Heart right ventricle (tissue), 16 donors: Measurements from ENCODE around the gene SLAMF9. TPM values are rescaled to one million over a fixed set of nuclear protein-coding genes. Genes with fewer than 3 reads are reported as not detected.

Experiments
- ATAC-seq, 8 donors: fragments of 200-7000 bp; cut with Tn5 transposase; one replicate each; pipeline ENCODE4 v1.9.1; 2020; ENCODE audit warnings: mild to moderate bottlenecking in 8 of 8, moderate library complexity in 8 of 8, moderate number of reproducible peaks in 1 of 8
- DNase-seq, 2 donors: peaks; one replicate each; pipeline ENCODE4 v3.0.0-alpha.2; 2020
- H3K27ac ChIP-seq, 10 donors: fragments of 200-600 bp; sonication (generic) in 2 of 10; one replicate each; pipeline versions ENCODE4 v1.5.0 to v1.8.0; 2020 to 2022; ENCODE audit warnings: mild to moderate bottlenecking in 3 of 10
- H3K27me3 ChIP-seq, 7 donors: fragments of 200-600 bp; one replicate each; pipeline ENCODE4 v1.8.0; 2021 to 2022; ENCODE audit warnings: mild to moderate bottlenecking in 2 of 7
- H3K36me3 ChIP-seq, 9 donors: fragments of 200-600 bp; sonication (generic) in 1 of 9; one replicate each; pipeline versions ENCODE4 v1.5.0 to v1.8.0; 2020 to 2022; ENCODE audit warnings: mild to moderate bottlenecking in 2 of 9
- H3K4me1 ChIP-seq, 9 donors: fragments of 200-600 bp; sonication (generic) in 1 of 9; one replicate each; pipeline versions ENCODE4 v1.5.0 to v1.8.0; 2020 to 2022; ENCODE audit warnings: mild to moderate bottlenecking in 4 of 9
- H3K4me3 ChIP-seq, 10 donors: fragments of 200-600 bp; sonication (generic) in 2 of 10; one replicate each; pipeline versions ENCODE4 v1.5.0 to v1.8.0; 2020 to 2022; ENCODE audit warnings: mild to moderate bottlenecking in 7 of 10, moderate library complexity in 2 of 10
- H3K9me3 ChIP-seq, 11 donors: fragments of 200-600 bp in 10 of 11; sonication (generic) in 2 of 11; one replicate each; pipeline versions ENCODE4 v1.5.0 to v1.8.0; 2013 to 2022; ENCODE audit warnings: mild to moderate bottlenecking in 2 of 11, control low read depth in 1 of 11, moderate library complexity in 1 of 11
- WGBS, 2 donors: extraction: QIAGEN DNeasy Blood & Tissue Kit; methylation state at CpG; one replicate each; pipeline ENCODE4 v1.1.7; 2013; ENCODE audit warnings: inconsistent platforms in 1 of 2; 5-methylcytosine and 5-hydroxymethylcytosine counted together
- intact Hi-C, 10 donors: fragments of 100-400 bp; cut with DNase I; formaldehyde crosslinking; loops; one replicate each; pipeline versions ENCODE4 v1.11.1 to v1.14.2; 2022
- polyA plus RNA-seq, 2 donors: library from polyadenylated mRNA; stranded (reverse); fragments of 200-250 nt; gene quantifications; one replicate each; pipeline ENCODE4 v1.2.3, GENCODE V29; 2013
- total RNA-seq, 10 donors: library from RNA; stranded (reverse); fragmentation: NEBNext Ultra II Directional in 3 of 10; extraction: Animal tissue kit (Norgen Biotek cat#: 25700) in 3 of 10; gene quantifications; one replicate each; pipeline versions ENCODE4 v1.2.1 to v1.2.4, GENCODE V29; 2021 to 2023
- TF ChIP-seq, protein P1 (sequence below), 9 donors: fragments of 200-600 bp; sonication (generic) in 2 of 9; IDR thresholded peaks; one replicate each; pipeline versions ENCODE4 v1.5.0 to v1.8.0; 2021 to 2022; ENCODE audit warnings: antibody characterized with exemption in 9 of 9, mild to moderate bottlenecking in 5 of 9, moderate library complexity in 1 of 9
- donor health status: Arrhythmogenic right ventricular cardiomyopathy.
- donor health status: ischemic (EF 13 %, LVEDD 7.1; RV severe dilation, severe dysfunction).
- donor health status: healthy with polysubstance abuse.
- donor health status: DM: no; HTN: yes; CAD: no.
- donor health status: DM: no; HTN: no; CAD: no.
- donor health status: ischemic (EF 25% LVEDD 6.9; RV normal size, moderate dysfunction).
- donor health status: ischemic (EF 25% LVEDD 5.7; RV mildly dilated, moderate dysfunction).
- donor health status: healthy.
- donor health status: DM: yes; HTN: yes; CAD: no.
- donor health status: Ischemic cardiomyopathy.
- donor health status: ischemic (EF 35%, LVEDD 5.7; RV mildly dilated, moderate dysfunction).
- donor health status: nonischemic (EF 11% LVEDD 7.7; RV severe dilation, severe dysfunction).
- donor health status: DM: yes; HTN: yes; CAD: no.
- donor health status: PGD.
- donor health status: ischemic (EF 29% LVEDD 5.4; RV normal size, mild dysfunction).
- donor health status: nonischemic (EF 23%, LVEDD 6.1; RV moderate dilation, normal function).

The SLAMF9 gene
- total and polyA plus RNA-seq, 12 donors, result 0.13 TPM; not detected in 11

DNA sequence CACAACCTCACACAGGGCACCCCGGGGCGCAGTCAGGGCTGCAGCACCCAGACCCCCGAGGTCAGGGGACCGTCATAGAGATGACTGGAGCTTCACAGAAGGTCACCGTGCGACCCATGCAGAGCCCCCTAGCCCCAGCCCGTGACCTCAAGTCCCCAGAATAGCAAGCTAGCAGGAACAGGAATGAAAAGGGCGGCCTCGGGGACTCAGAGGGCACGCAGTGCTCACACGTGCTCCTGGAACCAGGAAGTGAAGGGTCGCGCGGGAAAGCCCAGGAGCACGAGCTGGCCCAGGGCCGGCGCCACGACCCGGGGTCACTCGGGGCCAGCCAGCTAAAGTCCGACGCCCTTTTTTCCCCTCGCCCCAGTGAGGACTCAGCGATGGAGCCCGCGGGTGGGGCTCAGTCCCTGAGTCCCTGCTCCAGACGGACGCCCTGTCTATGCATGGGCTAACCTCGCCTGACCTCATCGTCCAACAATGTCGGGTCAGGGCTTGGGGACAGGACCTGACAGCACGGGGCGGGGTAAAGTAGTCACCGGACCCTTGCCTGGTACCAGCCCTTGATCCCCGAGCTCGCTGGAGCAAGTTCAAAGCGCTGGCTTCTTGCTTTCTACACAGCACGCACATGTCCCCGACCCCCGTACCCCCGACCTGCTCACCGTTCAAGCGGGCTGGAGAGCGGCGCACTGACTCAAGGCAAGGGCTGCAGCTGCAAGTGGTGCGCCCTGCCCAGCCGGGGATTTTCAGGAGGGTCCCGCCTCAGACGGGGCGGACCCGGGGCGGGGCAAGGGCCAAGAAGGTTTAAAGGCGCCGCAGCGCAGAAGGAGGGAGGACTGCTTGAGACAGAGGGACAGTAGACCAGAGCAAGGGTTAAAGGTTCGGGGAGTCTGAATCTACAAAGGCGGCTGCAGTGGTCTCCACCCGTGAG, 29.0 kb downstream of the SLAMF9 start, which contains the start of gene TAGLN2:
Gene TAGLN2 (minus strand): TSS at position 717 of the 928 bp plus-strand sequence. CDS start 4,998 bp downstream, outside the sequence.
- peaks cover 0 to 17% (median 5%) of the 10 kb centered on the region in 9 donors for H3K36me3 ChIP-seq
- H3K27ac ChIP-seq, result peak within 1 kb of the TSS; percentile 94 to 100 (median 98)
- H3K4me3 ChIP-seq, result peak within 1 kb of the TSS; percentile 67 to 97 (median 83)
- TF ChIP-seq, protein P1, sequence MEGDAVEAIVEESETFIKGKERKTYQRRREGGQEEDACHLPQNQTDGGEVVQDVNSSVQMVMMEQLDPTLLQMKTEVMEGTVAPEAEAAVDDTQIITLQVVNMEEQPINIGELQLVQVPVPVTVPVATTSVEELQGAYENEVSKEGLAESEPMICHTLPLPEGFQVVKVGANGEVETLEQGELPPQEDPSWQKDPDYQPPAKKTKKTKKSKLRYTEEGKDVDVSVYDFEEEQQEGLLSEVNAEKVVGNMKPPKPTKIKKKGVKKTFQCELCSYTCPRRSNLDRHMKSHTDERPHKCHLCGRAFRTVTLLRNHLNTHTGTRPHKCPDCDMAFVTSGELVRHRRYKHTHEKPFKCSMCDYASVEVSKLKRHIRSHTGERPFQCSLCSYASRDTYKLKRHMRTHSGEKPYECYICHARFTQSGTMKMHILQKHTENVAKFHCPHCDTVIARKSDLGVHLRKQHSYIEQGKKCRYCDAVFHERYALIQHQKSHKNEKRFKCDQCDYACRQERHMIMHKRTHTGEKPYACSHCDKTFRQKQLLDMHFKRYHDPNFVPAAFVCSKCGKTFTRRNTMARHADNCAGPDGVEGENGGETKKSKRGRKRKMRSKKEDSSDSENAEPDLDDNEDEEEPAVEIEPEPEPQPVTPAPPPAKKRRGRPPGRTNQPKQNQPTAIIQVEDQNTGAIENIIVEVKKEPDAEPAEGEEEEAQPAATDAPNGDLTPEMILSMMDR (IDR thresholded peaks at IDR 0.05), result no peak
- 0 to 1% methylated on average over 54 to 58 of the region's 58 CpGs for WGBS, 2 donors
- no peaks in the 10 kb centered on the region for H3K9me3 ChIP-seq
- DNase-seq (peak; percentile 93 to 94), ATAC-seq (peak; percentile 71 to 88 (median 80))
- intact Hi-C loops, result loop anchor here in 6 of 10 donors (2.0 to 10.0 kb wide), 5 partner anchors 33 to 73 kb away; no protein-coding TSS in a partner anchor
- H3K27me3 ChIP-seq, result no peaks in the 10 kb centered on the region
- peaks cover 8 to 49% (median 40%) of the 10 kb centered on the region in 9 donors for H3K4me1 ChIP-seq

DNA sequence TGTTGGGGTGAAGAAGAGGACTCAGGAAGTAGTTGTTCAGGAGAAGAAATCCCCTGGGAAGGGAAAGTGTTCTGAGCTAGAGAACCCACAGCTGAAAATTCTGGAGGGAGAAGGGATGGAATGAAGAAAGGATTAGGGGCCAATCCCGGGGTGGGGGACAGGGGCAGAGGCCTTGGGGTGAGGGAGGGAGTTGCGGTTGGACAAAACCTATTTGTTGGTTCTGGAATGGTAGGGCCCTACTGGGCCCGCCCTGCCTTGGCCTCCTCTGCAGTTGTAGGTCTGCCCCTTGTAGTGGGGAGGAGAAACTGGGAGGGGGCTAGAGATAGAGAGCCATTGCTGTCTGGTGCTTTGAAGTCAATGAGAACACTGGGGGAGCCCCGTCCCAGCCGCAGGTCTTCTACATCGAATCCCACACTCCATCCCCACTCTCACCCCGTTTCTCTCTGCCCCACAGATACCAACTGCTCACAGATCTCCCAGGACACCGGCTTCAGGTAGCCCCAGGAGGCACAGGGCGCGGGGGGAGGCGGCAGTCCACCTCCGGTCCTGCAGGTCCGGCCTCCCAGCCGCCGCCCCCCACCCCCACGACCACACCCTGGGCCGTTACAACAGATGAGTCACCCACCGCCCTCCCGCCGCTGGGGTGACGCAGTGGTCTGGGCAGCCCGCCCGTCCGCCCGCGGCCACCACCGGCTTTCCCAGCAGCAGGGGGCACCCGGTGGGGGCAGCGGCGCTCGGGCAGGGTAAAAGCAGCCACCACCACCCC, 29.8 kb downstream of the SLAMF9 start:
- TF ChIP-seq, protein P1 (IDR thresholded peaks at IDR 0.05), result peak in 3 of 9 donors; percentile 29 to 47 (median 30)
- Histone ChIP-seq H3K9me3 (no peaks in the 10 kb centered on the region), H3K4me3 (peak overlapping the region; percentile 67 to 97 (median 83)), H3K27me3 (no peaks in the 10 kb centered on the region), H3K27ac (peak overlapping the region; percentile 94 to 100 (median 98)), H3K4me1 (peaks cover 15 to 58% (median 48%) of the 10 kb centered on the region in 9 donors), H3K36me3 (peaks cover 0 to 25% (median 13%) of the 10 kb centered on the region in 9 donors)
- peak; percentile 90 to 92 for DNase-seq
- ATAC-seq, result peak; percentile 72 to 87 (median 75)
- intact Hi-C loops, result loop anchor here in 4 of 10 donors (2.0 to 10.0 kb wide), 4 partner anchors 33 to 72 kb away; no protein-coding TSS in a partner anchor
- 5 to 11% methylated on average over 29 to 31 of the region's 31 CpGs for WGBS, 2 donors

DNA sequence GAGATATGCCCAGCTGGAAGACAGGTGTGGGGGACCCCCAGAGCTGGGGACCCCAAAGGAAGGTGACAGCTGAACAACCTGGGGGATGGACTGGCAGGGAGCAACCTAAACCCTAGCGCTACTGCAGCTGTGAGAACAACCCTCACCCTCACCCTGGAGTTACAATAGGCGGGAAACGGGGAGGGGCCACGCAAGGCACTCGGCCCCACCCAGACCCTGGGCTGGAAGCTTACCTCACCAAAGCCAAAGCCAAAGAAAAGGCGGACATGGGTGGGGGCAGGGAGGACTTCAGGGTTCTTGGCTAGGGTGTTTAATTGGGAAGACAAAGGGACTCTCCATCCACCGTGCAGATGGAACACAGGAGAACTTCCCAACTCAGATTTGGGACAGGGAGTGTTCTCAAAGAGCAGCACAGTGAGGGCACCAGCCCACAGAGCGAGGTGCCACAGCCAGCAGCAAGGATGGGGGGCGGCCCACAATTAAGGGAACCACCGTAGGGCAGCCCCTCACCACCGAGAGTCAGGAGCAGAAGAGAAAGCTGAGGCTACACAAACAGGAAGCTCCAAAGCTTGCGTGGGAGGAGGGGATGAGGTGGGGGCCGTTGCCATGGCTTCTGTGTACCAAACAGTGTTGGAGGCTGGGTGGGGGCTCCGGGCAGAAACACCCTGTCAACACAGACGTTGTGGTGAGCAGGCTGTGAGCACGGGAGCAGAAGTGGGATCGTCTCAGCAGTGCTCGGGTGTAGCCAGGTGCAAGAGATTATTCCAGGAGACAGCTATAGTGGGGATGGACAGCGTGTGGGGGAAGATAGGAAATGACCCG, 30.6 kb downstream of the SLAMF9 start:
- TF ChIP-seq, protein P1 (IDR thresholded peaks at IDR 0.05), result no peak

More for the DNA sequence above, 30.6 kb downstream of the SLAMF9 start:
- Histone ChIP-seq H3K4me3 (peak overlapping the region; percentile 67 to 97 (median 83)), H3K36me3 (peaks cover 0 to 33% (median 21%) of the 10 kb centered on the region in 9 donors), H3K27ac (peak overlapping the region; percentile 94 to 100 (median 98)), H3K4me1 (peaks cover 18 to 66% (median 56%) of the 10 kb centered on the region in 9 donors), H3K9me3 (no peaks in the 10 kb centered on the region), H3K27me3 (no peaks in the 10 kb centered on the region)
- intact Hi-C loops, result loop anchor here in 4 of 10 donors (2.0 to 10.0 kb wide), 4 partner anchors 33 to 71 kb away; no protein-coding TSS in a partner anchor
- DNase-seq (peak; percentile 84 to 95), ATAC-seq (peak; percentile 48 to 81 (median 66))
- 25 to 28% methylated on average over 20 of the region's 20 CpGs for WGBS, 2 donors
